Umbilical cord (tissue), 2 donors: ENCODE results near the gene HRG. TPM values are rescaled to one million over a fixed set of nuclear protein-coding genes. Genes with fewer than 3 reads are reported as not detected.

Experiments used
- DNase-seq: peaks from one replicate; pipeline ENCODE4 v3.0.0-alpha.2; 2015; ENCODE audit warnings: low spot score
- total RNA-seq: library from RNA; depleted of rRNA; stranded (reverse); fragments of >200 nt; gene quantifications from one replicate; pipeline ENCODE4 v1.2.3, GENCODE V29; 2014; ENCODE audit warnings: low replicate concordance; ENCODE audit not compliant: insufficient read depth

The HRG gene
- total RNA-seq, 1 donor from 2014 or later, result 1.9 TPM

- DNase-seq, result no peak
Observed at GRCh38 chr3:186724911-186725310, 59.1 kb downstream of the HRG start.

Other genes starting within 250 kb of the HRG start
- 8.4 TPM for gene CRYGS, start 121.6 kb upstream of the HRG start, total RNA-seq
- 6.3 TPM for gene TBCCD1, start 98.7 kb upstream of the HRG start, total RNA-seq
- 43.1 TPM for gene DNAJB11, start 95.3 kb upstream of the HRG start, total RNA-seq
- not detected for gene AHSG, start 53.0 kb upstream of the HRG start, total RNA-seq
- 1.2 TPM for gene FETUB, start 25.6 kb upstream of the HRG start, total RNA-seq
- 1.4 TPM for gene KNG1, start 51.3 kb downstream of the HRG start, total RNA-seq
- 664 TPM for gene EIF4A2, start 117.6 kb downstream of the HRG start, total RNA-seq
- 23.8 TPM for gene RFC4, start 140.5 kb downstream of the HRG start, total RNA-seq
- gene ADIPOQ, start 176.7 kb downstream of the HRG start, total RNA-seq, result 3.9 TPM